OCI-LY7 (cell line): Measurements from ENCODE around the gene OVCA2. TPM values are rescaled to one million over a fixed set of nuclear protein-coding genes. Genes with fewer than 3 reads are reported as not detected.

Experiments
- BruUV-seq: library from RNA; stranded (reverse); fragments of 400-500 nt; replicated peaks from 2 replicates; lab custom pipeline; 2021; lab: Mats Ljungman, UMichigan
- CTCF ChIA-PET: fragments of 300-600 bp; sonication (Branson Sonifier 250); formaldehyde crosslinking; loops from one replicate; lab custom pipeline; 2022; ENCODE audit warnings: antibody characterized with exemption; ENCODE audit not compliant: unreplicated experiment; lab: Charles Lee
- POLR2A ChIA-PET: fragments of 300-600 bp; sonication (Branson Sonifier 250); formaldehyde crosslinking; loops from one replicate; lab custom pipeline; 2022; ENCODE audit warnings: antibody characterized with exemption; lab: Charles Lee
- DNase-seq: peaks from one replicate; pipeline ENCODE4 v3.0.0-alpha.2; 2015; ENCODE audit warnings: low spot score
- H2AFZ ChIP-seq: fragments of 200-600 bp; sonication (generic), shearing (Covaris generic); 2 replicates; pipeline ENCODE4 v1.6.1; 2014; ENCODE audit warnings: mild to moderate bottlenecking, antibody characterized with exemption, low read length, moderate library complexity
- H3K27ac ChIP-seq: fragments of 200-600 bp; sonication (generic); 2 replicates; pipeline ENCODE4 v1.5.1; 2014; ENCODE audit warnings: mixed run types, low read depth, mild to moderate bottlenecking, moderate library complexity, low read length, inconsistent platforms; ENCODE audit not compliant: poor library complexity, severe bottlenecking
- H3K36me3 ChIP-seq: fragments of 200-600 bp; sonication (generic); 2 replicates; pipeline ENCODE4 v1.6.1; 2014; ENCODE audit warnings: mild to moderate bottlenecking, antibody characterized with exemption, low read length, moderate library complexity, mixed read lengths; ENCODE audit not compliant: insufficient read depth
- H3K4me1 ChIP-seq: fragments of 200-600 bp; sonication (generic); 2 replicates; pipeline ENCODE4 v1.5.1; 2014; ENCODE audit warnings: mild to moderate bottlenecking, low read length; ENCODE audit not compliant: insufficient read depth, poor library complexity, severe bottlenecking
- H3K4me2 ChIP-seq: fragments of 200-600 bp; sonication (generic); 2 replicates; pipeline ENCODE4 v1.6.1; 2014; ENCODE audit warnings: mild to moderate bottlenecking, low read length
- H3K4me3 ChIP-seq: fragments of 200-600 bp; sonication (generic); 2 replicates; pipeline ENCODE4 v1.5.1; 2014; ENCODE audit warnings: mild to moderate bottlenecking, low read depth, low read length; ENCODE audit not compliant: poor library complexity, severe bottlenecking
- H3K79me2 ChIP-seq: fragments of 200-600 bp; sonication (generic); 2 replicates; pipeline ENCODE4 v1.6.1; 2016; ENCODE audit warnings: low read depth, mild to moderate bottlenecking, low read length, moderate library complexity, mixed read lengths; ENCODE audit not compliant: insufficient read depth
- H3K9me2 ChIP-seq: fragments of 200-600 bp; sonication (generic); 2 replicates; pipeline ENCODE4 v1.6.1; 2016; ENCODE audit warnings: mild to moderate bottlenecking, low read length, mixed read lengths; ENCODE audit not compliant: insufficient read depth
- H3K9me3 ChIP-seq: fragments of 200-600 bp; sonication (generic); 2 replicates; pipeline ENCODE4 v1.6.1; 2014; ENCODE audit warnings: mild to moderate bottlenecking, mixed run types, low read length, mixed read lengths
- H4K20me1 ChIP-seq: fragments of 200-600 bp; sonication (generic); 2 replicates; pipeline ENCODE4 v1.6.1; 2014; ENCODE audit warnings: mild to moderate bottlenecking, antibody characterized with exemption, low read length, moderate library complexity, mixed read lengths; ENCODE audit not compliant: insufficient read depth
- EZH2phosphoT487 ChIP-seq: fragments of 200-600 bp; sonication (generic); IDR thresholded peaks from 2 replicates; pipeline ENCODE4 v1.6.1; 2018; ENCODE audit warnings: low read depth, borderline replicate concordance, mild to moderate bottlenecking, mixed run types, antibody characterized with exemption, low read length, moderate library complexity, mixed read lengths
- intact Hi-C: fragments of 100-400 bp; cut with micrococcal nuclease; formaldehyde crosslinking; loops from one replicate; pipeline ENCODE4 v1.10.0; 2022; ENCODE audit not compliant: unreplicated experiment
- total RNA-seq, 2 experiments: library from RNA; depleted of rRNA in 1 of 2; stranded (reverse); fragments of >200 nt in 1 of 2; shearing (Covaris generic) in 1 of 2; gene quantifications; 2 replicates each; pipeline ENCODE4 v1.2.3, GENCODE V29; 2014 to 2022
- TF ChIP-seq, protein P1 (sequence below): fragments of 200-600 bp; sonication (generic); conservative IDR thresholded peaks from 2 replicates; pipeline ENCODE4 v1.5.1; 2014; ENCODE audit warnings: mild to moderate bottlenecking, antibody characterized with exemption, low read length, moderate library complexity, mixed read lengths

OVCA2 gene
- total RNA-seq, 2 experiments from 2014 or later, result 21.9 to 24.0 TPM

DNA sequence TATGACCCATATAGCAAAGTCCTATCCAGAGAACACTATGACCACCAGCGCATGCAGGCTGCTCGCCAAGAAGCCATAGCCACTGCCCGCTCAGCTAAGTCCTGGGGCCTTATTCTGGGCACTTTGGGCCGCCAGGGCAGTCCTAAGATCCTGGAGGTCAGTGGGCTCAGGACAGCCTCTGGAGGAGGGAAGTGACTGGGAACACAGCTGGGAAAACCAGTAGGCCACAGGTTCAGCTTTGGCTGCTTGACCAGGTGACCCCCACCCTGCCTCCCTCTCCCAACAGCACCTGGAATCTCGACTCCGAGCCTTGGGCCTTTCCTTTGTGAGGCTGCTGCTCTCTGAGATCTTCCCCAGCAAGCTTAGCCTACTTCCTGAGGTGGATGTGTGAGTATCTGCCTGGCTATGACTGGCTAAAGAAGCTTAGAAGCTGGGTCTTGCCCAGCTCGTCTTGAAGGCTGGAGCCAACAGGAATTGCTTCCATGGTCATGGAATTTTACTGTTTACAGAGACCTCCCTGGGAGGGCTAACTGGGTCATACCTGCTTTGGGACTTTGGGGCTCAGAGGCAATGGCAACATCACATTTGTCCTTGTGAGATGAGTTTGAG lies 1.5 kb upstream of the OVCA2 start:
- Histone ChIP-seq H3K79me2 (peaks cover 6% of the 10 kb centered on the region; the same call in 1 of the 2 replicates), H3K27ac (no peak overlapping the region), H3K36me3 (peaks cover 55% of the 10 kb centered on the region), H3K4me2 (no peak overlapping the region), H3K9me3 (no peaks in the 10 kb centered on the region), H3K4me1 (peaks cover 15% of the 10 kb centered on the region), H4K20me1 (no peaks in the 10 kb centered on the region), H2AFZ (no peak overlapping the region), H3K4me3 (no peak overlapping the region), H3K9me2 (no peaks in the 10 kb centered on the region)
- POLR2A ChIA-PET, result no interaction called here
- no TSS peak for BruUV-seq
- CTCF ChIA-PET, result no interaction called here
- intact Hi-C loops, result no loop called here
- TF ChIP-seq EZH2phosphoT487, result no peak
- TF ChIP-seq, protein P1, sequence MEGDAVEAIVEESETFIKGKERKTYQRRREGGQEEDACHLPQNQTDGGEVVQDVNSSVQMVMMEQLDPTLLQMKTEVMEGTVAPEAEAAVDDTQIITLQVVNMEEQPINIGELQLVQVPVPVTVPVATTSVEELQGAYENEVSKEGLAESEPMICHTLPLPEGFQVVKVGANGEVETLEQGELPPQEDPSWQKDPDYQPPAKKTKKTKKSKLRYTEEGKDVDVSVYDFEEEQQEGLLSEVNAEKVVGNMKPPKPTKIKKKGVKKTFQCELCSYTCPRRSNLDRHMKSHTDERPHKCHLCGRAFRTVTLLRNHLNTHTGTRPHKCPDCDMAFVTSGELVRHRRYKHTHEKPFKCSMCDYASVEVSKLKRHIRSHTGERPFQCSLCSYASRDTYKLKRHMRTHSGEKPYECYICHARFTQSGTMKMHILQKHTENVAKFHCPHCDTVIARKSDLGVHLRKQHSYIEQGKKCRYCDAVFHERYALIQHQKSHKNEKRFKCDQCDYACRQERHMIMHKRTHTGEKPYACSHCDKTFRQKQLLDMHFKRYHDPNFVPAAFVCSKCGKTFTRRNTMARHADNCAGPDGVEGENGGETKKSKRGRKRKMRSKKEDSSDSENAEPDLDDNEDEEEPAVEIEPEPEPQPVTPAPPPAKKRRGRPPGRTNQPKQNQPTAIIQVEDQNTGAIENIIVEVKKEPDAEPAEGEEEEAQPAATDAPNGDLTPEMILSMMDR, result no peak
- DNase-seq, result no peak

DNA sequence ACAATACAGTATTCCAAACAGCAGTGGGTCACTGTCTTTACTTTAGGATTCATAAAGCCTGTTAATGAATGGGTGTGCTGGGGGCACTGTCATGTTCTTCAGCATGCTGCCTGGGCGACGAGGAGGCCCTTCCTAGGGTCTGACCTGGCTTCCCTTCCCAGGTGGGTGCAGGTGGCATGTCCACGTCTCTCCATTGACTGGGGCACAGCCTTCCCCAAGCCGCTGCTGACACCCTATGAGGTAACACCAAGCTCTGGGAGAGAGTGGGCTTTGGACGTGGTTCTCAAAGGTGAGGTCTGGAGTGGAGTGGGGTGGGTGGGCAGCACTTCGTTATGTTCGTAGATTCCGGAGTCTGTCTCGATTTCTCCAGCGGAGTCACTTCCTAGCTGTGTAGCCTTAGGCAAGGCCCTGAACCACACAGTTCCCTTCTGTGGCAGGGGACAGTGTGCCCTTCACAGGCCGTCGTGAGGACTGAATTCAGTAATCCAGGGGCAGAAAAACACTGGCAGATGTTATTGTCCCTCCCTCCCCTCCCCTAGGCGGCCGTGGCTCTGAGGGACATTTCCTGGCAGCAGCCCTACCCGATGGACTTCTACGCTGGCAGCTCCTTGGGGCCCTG lies 771 bp upstream of the OVCA2 start:
- Histone ChIP-seq H3K9me2 (no peaks in the 10 kb centered on the region), H3K4me1 (peaks cover 15% of the 10 kb centered on the region), H3K79me2 (peaks cover 6% of the 10 kb centered on the region; the same call in 1 of the 2 replicates), H3K4me3 (peak overlapping the region; percentile 74), H4K20me1 (no peaks in the 10 kb centered on the region), H3K4me2 (peak overlapping the region; percentile 50), H2AFZ (no peak overlapping the region), H3K9me3 (no peaks in the 10 kb centered on the region), H3K27ac (no peak overlapping the region), H3K36me3 (peaks cover 53% of the 10 kb centered on the region)
- intact Hi-C loops, result no loop called here
- POLR2A ChIA-PET, result no interaction called here
- BruUV-seq, result no TSS peak
- TF ChIP-seq, protein P1, result no peak
- TF ChIP-seq EZH2phosphoT487, result no peak
- no peak for DNase-seq
- CTCF ChIA-PET, result no interaction called here

DNA sequence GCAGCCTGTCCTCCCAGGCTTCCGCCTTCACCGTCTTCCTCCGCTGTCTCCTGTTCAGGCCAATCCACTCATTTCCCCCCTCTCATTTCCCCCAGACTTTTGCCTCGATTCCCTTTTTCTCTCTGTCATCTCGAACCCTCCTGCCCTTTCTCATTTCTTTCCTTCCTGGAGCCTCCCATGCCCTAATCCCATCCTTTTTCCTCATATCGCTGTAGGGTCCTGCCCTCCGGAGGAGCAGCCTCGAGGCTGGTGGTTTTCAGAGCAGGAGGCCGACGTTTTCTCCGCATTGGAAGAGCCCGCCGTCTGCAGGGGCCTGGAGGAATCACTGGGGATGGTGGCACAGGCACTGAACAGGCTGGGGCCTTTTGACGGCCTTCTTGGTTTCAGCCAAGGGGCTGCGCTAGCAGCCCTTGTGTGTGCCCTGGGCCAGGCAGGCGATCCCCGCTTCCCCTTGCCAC lies 597 bp downstream of the OVCA2 start:
- H3K79me2 ChIP-seq, result peaks cover 6% of the 10 kb centered on the region; the same call in 1 of the 2 replicates
- peak overlapping the region; percentile 74 for H2AFZ ChIP-seq
- peak overlapping the region; percentile 74 for H3K4me3 ChIP-seq
- H3K9me2 ChIP-seq, result no peaks in the 10 kb centered on the region
- CTCF ChIA-PET, result interaction anchor here (1.0 kb wide), 1 partner anchor 139 kb away, joined by 4 read pairs; no protein-coding TSS in a partner anchor
- peaks cover 15% of the 10 kb centered on the region for H3K4me1 ChIP-seq
- TF ChIP-seq, protein P1, result no peak
- no peak for TF ChIP-seq EZH2phosphoT487
- peak overlapping the region; percentile 42 for H3K27ac ChIP-seq
- H3K9me3 ChIP-seq, result no peaks in the 10 kb centered on the region
- peak overlapping the region; percentile 89 for H3K4me2 ChIP-seq
- no TSS peak for BruUV-seq
- intact Hi-C loops, result no loop called here
- no peaks in the 10 kb centered on the region for H4K20me1 ChIP-seq
- H3K36me3 ChIP-seq, result peaks cover 40% of the 10 kb centered on the region; the same call in 1 of the 2 replicates
- no peak for DNase-seq
- POLR2A ChIA-PET, result no interaction called here
